HG02642 (cell line): Measurements from ENCODE around the gene ASH1L.
"Not testable (repeated sequence)": the region's sequence is repeated elsewhere in the genome, so short reads cannot be mapped to it uniquely, and the experiment has no call there.

ENCODE experiments used
- ATAC-seq: cut with Tn5 transposase; IDR thresholded peaks from one replicate; pipeline ENCODE4 v1.9.1; 2021; ENCODE audit warnings: mild to moderate bottlenecking; ENCODE audit not compliant: unreplicated experiment, poor library complexity

The ASH1L gene

GRCh38 chr1:155562581-155563376 is at the start of gene ASH1L:
Gene ASH1L (minus strand): TSS chr1:155562803. CDS start chr1:155521519, 41,284 bp downstream.
- peak; percentile 78 for ATAC-seq

GRCh38 chr1:155610257-155610647 is 47.6 kb upstream of the ASH1L start:
- peak; percentile 29 for ATAC-seq

- ATAC-seq, result peak; percentile 94
Measured at GRCh38 chr1:155609515-155610256, 47.1 kb upstream of the ASH1L start, which contains the start of gene MSTO1. Gene MSTO1 (plus strand): TSS chr1:155610218. CDS start chr1:155610249, 31 bp downstream.

DNA sequence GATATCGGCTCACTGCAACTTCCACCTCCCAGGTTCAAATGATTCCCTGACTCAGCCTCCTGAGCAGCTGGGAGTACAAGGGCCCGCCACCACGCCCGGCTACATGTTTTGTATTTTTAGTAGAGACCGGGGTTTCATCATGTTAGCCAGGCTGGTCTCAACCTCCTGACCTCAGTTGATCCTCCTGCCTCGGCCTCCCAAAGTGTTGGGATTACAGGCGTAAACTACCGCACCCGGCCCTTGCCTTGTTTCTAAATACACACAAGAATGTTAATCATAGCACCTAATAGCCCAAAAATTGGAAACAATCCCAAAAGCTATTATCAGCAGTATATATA is 46.3 kb upstream of the ASH1L start:
- no peak for ATAC-seq

- no peak for ATAC-seq
Measured at GRCh38 chr1:155607708-155608107, 45.1 kb upstream of the ASH1L start.

- not testable (repeated sequence) for ATAC-seq
Measured at GRCh38 chr1:155599828-155600572, 37.4 kb upstream of the ASH1L start.

GRCh38 chr1:155598842-155599331 is 36.3 kb upstream of the ASH1L start:
- ATAC-seq, result no peak

DNA sequence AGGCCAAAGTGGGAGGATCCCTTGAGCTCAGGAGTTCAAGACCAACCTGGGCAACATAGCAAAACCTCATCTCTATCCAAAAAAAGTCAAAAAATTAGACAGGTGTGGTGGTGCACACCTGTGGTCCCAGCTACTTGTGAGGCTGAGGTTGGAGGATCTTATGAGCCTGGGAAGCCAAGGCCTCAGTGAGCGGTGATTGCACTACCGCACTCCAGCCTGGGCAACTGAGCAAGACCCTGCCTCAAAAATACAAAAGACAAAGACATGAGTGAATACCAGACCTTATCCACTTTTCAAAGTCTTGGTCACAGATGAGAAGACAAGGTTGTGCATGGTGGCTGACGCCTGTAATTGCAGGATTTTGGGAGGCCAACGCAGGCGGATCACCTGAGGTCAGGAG is 34.3 kb upstream of the ASH1L start:
- no peak for ATAC-seq

DNA sequence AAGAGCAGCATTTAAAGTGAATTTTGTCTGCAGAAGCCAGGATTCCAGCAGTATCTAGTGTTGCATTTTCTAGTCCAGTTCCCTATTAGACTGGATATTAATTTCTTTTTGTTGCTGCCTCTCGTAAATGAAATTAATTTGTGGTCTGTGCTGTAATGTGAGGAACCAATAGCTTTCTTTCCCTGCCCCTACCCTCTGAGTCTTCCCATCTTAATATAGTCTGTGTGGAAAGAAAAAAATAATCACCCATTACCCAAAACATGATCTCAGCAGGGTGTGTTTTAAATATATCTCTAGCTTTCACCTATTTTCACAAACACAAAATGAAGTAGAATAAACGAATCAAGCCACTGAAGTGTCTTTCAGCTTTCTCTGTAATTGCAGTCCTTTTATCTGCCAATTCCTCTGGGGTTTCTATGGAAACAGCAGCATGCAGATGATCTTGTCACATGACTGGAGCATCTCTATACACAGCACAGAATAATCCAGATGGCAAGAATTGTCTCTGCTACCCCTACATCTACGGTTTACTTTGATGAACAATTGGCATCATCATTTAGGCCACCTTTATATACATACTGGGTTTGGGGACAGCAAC is 33.4 kb upstream of the ASH1L start:
- ATAC-seq, result not testable (repeated sequence)

DNA sequence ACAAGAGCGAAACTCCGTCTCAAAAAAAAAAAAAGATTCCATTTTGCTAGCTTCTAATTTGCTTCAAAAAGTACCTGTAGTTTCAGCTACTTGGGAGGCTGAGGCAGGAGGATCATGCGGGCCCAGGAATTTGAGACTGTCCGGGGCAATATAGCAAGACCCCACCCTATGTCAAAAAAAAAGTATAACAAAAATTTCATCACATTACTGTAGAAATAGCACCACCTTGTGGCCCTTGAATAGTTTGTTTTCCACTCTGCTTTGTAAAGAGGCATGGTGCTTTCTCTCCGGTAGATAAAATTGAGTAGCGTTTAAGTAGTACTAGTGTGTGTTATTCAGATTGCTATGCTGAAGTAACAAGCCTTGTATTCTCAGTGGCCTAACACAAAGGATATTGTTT is 29.2 kb upstream of the ASH1L start:
- ATAC-seq, result no peak

DNA sequence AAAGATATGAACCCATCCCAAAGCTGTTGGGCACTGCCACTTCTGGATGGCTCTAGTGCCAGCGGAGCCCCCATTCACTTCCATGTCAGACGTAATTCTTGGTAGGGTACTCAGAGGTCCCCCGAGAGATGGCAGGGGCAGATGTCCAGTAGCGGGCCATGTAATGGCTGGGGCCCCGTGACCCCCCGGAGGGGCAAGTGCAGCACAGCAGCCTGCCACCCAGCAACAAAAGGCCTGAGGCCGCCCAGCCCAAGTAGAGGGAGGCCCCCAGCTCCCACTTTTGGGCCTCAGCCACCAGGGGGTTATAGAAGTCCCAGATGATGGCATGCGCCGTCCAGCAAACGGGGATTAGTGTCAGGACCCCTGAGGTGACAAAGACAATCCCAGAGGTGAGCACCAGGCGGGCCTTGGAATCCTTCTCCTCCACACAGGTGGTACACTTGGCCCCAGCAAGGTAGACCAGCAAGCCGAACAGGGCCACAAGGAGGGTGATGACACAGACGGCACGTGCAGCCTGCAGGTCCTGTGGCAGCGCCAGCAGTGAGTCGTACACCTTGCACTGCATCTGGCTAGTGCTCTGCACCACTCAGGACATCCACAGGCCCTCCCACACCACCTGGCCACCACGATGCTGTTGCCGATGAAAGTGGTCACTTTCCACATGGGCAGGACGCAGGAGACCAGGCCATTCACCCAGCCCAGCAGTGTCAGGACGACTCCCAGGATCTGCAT is 28.1 kb upstream of the ASH1L start:
- ATAC-seq, result not testable (repeated sequence)

DNA sequence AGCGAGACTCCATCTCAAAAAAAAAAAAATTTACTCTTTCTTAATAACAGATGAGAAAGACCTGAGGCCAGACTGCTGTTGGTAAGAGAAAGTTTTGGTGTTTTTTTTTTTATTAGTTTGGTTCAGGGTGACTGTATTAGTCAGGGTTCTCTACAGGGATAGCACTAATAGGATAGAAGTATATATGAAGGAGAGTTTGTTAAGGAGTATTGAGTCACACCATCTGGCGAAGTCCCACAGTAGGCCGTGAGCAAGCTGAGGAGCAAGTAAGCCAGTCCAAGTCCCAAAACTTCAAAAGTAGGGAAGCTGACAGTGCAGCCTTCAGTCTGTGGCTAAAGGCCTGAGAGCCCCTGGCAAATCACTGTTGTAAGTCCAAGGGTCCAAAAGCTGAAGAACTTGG is 26.7 kb upstream of the ASH1L start:
- ATAC-seq, result not testable (repeated sequence)

DNA sequence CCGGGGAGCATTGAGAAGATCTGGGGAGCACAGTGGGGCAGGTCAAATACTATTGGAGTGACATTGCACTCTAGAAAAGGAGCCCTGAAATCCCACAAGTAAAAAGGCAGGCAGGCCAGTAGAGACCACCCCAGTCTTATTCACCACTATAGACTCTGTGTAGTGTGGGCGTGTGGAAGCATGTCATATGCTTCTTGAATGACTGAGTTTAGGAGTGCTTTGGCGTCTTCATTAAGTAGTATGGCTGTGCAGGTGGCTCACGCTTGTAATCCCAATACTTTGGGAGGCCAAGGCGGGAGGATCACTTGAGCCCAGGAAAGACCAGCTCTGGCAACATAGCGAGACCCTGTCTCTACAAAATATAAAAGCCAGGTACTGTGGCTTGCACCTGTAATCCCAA is 21.2 kb upstream of the ASH1L start:
- not testable (repeated sequence) for ATAC-seq

DNA sequence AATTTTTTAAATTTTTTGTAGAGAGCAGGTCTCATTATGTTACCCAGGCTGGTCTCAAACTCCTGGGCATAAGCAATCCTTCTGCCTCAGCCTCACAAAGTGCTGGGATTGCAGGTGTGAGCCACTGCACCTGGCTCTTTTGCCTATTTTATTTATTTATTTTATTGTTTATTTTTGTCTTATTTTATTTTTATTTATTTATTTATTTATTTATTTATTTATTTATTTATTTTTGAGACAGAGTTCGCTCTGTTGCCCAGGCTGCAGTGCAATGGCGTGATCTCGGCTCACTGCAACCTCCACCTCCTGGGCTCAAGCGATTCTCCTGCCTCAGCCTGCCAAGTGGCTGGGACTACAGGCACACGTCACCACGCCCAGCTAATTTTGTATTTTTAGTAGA is 13.0 kb upstream of the ASH1L start:
- not testable (repeated sequence) for ATAC-seq

- ATAC-seq, result no peak
Measured at GRCh38 chr1:155574077-155574476, 11.5 kb upstream of the ASH1L start.

DNA sequence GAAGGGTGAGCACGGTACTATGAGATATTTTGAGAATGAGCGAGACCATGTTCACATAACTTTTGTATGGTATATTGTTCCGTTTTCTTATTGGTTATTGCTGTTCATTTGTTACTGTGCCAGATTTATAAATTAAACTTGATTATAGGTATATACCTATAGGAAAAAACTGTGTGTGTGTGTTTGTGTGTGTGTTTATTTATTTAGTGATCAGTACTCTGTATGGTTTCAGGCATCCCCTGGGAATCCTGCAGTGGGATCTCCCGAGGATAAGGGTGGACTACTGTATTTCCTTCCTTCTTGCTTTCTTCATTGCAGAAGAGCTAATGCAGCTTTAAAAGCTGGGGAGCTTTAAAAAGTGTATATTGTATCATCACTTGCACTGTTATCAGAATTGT is 8.0 kb upstream of the ASH1L start:
- no peak for ATAC-seq

DNA sequence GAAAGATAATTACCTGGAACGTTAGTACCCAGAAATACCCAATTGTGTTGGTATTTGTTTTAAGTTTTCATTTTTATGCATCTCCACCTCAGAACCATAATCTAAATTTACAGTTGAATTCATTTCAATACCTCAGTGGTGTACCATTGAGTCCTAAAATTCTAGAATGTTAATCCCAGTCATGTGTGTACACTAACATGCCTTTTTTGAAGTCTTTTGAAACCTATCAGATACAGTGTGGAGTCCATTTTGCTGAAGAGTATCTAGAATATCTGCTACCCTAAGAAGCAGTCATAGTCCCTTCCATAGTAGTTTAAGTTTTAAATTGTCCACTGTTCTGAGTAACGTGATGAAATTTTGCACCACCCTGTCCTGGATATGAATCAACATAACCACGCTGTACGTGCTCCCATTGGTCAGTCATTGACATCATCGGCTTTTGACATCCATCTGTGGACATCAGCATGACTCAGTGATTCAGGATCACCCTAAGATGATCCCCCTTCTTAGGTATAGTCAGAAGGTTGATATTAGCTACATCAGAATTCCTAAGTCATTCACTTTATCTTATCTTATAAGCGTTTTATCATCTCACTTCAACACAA is 7.5 kb upstream of the ASH1L start:
- ATAC-seq, result no peak

DNA sequence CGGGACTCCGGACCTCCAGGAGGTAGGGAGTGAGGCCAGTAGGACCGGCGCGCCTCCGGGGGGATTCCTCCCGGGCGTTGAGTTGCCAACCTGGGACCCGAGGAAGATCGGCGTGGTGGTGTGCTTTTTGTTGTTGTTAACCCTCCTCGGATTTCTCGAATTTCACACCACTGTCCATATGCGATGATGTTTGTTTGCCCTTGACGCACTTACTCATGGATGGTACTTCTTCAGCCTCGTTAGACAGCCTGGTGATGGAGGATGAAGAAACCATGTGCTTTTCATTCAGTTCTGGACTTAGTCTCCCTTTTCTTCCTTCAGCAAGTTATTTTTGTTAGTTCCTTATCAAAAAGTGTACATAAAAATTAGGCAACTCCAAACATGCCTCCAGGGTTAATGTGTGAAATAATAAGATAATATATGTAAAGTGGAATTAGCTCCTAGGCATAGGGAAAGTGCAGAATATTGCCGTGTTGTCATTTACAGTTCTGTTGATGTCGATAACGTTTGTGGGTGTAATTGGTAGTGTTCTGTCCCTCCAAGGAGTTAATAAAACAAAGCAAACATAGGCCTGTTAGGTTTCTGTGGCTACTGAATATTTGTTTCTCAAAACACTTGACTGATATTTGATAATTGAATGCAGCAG is 897 bp upstream of the ASH1L start:
- not testable (repeated sequence) for ATAC-seq
